Stimulated activated CD4-positive, alpha-beta T cell treated with anti-CD3 and anti-CD28 coated beads, Interleukin-1b, Interleukin-23, amount 100 ng/mL, for 48 hours (primary cell): ENCODE data around the gene GPR35.
A peak's percentile ranks its signal among the peaks of the same experiment; 100 is the strongest.

Experiments
- DNase-seq: peaks from one replicate; pipeline ENCODE4 v3.0.0-alpha.2; 2020

Gene GPR35, protein sequence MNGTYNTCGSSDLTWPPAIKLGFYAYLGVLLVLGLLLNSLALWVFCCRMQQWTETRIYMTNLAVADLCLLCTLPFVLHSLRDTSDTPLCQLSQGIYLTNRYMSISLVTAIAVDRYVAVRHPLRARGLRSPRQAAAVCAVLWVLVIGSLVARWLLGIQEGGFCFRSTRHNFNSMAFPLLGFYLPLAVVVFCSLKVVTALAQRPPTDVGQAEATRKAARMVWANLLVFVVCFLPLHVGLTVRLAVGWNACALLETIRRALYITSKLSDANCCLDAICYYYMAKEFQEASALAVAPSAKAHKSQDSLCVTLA

GRCh38 chr2:240624950-240625621 is at the start of gene GPR35:
Gene GPR35 (plus strand): TSS chr2:240625480. CDS start chr2:240629953, 4,473 bp downstream.
- peak; percentile 87 for DNase-seq

- no peak for DNase-seq
These were observed 49.2 kb upstream of the GPR35 start for GRCh38 chr2:240576036-240576435.

DNA sequence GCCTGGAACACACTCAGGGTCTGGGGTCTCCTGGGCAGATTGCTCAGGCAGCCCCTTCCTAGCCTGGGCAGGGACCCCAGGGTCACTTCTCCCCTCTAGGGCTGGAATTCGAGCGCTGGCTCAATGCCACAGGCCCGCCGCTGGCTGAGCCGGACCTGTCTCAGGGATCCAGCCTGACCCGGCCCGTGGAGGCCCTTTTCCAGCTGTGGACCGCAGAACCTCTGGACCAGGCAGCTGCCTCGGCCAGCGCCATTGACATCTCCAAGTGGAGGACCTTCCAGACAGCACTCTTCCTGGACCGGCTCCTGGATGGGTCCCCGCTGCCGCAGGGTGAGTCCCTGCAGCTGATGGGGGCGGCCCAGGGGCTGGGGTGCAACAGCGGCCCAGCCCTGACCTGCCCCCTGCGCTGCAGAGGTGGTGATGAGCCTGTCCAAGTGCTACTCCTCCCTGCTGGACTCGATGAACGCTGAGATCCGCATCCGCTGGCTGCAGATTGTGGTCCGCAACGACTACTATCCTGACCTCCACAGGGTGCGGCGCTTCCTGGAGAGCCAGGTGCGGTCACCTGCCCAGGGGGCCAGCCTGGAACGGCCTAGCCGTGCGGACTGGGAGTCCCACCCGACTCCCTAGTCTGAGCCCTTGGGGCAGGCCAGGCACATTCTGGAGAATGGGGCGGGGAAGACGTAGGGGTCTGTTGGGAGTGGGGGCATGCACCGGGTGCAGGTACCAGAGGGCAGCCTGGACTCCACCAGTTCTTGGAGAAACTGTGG is 48.7 kb upstream of the GPR35 start:
- no peak for DNase-seq

DNA sequence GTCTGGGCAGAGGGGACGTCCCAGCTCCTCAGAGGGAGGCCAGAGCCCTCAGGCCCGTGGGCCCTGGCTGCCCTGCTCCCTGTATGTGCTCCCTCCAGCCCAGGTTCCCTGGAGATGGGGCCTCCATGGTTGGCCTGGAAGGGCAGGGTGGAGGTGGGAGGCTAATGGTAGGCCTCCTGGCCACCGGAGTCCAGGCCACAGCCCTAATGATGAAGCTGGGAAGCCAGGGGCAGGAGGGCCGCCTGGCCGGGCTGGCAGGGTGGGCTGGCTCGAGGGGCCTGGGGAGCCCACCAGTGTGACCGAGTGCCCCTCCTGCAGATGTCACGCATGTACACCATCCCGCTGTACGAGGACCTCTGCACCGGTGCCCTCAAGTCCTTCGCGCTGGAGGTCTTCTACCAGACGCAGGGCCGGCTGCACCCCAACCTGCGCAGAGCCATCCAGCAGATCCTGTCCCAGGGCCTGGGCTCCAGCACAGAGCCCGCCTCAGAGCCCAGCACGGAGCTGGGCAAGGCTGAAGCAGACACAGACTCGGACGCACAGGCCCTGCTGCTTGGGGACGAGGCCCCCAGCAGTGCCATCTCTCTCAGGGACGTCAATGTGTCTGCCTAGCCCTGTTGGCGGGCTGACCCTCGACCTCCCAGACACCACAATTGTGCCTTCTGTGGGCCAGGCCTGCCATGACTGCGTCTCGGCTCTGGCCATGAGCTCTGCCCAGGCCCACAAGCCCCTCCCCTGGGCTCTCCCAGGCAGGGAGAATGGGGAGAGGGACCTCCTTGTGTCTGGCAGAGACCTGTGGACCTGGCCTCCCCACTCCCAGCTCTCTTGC is 47.8 kb upstream of the GPR35 start:
- DNase-seq: no peak

GRCh38 chr2:240578110-240578450 is 47.2 kb upstream of the GPR35 start:
- no peak for DNase-seq

DNA sequence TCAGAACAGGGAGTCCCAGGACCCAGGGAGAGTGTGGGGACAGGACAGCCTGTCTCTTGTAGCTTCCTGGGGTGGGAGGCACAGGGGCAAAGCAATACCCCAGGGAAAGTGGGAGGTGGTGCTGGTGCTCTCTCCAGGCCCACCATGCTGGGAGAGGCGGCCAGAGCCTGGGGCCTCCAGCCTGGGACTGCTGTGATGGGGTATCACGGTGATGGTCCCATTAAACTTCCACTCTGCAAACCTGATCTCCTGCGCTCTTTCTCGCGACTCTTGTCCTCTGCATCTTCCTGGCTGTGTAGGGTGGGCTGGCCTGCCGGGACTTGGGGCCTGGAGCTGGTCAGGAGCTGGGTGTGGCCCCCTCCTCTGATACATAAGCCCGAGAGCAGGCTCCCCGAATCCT is 46.8 kb upstream of the GPR35 start:
- no peak for DNase-seq

DNA sequence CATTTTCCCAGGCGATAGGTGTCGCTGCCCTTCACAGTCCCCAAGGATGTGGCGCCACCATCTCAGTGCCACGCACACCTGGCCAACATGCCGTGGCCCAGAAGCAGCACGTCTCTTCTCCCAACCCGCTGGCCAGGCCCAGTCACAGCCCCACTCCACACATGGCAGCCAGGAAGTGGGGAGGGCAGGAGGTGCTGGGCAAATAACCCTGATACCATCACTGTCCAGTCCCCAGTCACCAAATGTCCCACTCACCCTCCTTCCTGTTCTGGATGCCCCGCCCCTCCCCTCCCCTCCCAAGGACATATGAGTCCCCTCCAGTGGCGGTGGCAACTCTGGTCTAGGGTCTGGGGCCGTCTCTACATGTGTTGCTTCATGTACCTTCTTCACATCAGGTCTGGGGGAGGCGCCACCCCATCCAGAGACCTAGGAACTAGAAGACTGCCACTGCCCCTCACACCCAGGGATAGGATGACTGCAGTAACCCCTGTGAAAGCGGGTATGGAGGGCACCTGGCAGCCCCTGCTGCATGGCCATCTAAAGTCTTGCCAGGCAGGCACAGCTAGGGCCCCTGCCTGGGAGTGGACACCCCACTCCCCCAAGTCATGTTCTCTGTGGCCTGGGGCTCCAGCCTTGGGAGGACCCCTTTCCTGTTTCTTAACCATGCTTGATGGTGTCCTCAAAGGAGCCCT is 46.1 kb upstream of the GPR35 start:
- no peak for DNase-seq

DNA sequence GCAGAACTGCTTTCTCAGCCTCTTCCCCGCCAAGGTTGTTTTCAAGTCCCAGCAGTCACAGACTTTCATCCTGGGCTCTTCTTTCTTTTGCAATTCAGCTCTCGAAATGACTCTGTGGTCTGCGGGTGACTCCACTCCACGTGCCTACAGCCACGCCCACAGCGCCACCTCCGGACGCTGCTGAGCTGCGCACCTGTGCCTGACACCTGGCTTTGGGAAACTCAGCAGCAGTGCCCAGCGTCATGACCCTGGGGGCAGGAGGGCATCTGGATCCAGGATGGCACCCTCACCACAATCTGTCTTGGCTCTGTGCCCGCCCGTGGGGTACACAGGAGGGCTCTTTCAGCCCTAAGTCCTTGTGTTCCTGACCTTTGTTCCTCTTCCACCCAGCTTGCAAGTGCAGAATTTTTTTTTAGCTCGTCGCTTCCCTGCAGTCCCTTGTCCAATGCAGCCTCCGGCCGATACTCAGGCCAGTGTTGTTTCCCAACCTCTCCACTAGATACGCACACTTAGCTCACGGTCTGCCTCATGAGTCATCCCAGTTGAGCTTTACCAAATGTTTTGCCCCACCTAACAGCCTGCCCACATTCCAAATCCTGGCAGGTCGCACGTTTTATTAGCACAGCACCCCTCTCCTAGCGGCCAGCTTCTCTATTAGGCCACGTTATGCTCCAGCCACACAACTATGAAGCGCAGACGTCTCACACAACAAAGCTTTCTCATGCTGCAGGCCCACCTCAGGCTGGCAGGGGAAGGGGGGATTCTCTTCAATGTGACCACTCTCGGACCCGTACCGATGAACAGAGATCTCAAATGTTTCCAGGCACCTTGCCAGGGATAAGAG is 45.3 kb upstream of the GPR35 start:
- DNase-seq: peak; percentile 81

- no peak for DNase-seq
These were observed 43.5 kb upstream of the GPR35 start for GRCh38 chr2:240581811-240582210.

GRCh38 chr2:240582781-240583180 is 42.5 kb upstream of the GPR35 start:
- no peak for DNase-seq

- no peak for DNase-seq
These were observed 41.5 kb upstream of the GPR35 start for GRCh38 chr2:240583774-240584173.

DNA sequence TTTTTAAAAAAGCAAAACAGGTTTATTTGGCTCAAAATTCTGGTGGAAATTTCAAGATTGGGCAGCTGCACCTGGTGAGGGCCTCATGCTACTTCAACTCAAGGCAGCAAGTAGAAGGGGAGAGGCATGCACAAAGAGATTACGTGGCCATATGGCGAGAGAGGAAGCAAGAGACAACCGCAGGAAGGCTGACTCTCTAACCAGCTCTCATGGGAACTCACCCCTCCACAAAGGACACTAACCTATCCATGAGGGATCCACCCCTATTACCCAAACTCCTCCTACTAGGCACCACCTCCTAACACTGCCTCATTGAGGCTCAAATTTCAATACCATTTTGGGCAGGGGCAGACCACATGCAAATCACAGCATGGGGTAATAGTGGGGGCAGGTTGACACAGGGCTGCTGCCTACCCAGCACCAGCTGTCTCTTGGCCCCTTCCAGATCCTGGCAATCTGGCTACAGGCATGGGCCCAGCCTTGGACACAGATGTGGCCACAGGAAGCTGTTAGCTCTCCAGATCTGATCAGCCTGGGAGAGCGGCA is 40.7 kb upstream of the GPR35 start:
- DNase-seq: no peak

GRCh38 chr2:240585101-240585500 is 40.2 kb upstream of the GPR35 start:
- DNase-seq: no peak

DNA sequence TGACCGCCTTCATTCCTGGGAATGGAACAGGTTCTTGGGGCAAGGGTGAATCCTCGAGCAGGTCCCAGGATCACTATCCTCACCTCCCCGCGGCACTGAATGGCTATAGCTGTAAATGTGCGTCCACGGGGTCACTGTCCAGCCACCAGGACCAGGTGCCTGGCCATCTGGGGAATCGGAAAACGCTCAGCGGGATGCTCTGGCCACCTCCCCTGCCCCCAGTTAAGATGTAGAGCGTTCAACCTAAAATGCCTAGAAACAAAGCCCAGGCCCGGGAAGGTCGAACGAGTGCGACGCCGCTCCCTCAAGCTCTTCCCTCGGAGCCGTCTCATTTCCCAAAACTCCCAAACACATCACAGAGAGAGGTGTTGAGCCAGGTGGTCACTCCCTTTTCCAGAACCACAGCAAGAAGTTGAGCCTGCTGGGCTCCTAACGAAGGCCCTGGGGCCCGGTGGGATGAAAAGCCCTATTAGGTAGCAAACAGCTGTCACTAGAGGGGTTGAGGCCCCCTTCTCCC is 39.5 kb upstream of the GPR35 start:
- DNase-seq: no peak

- peak; percentile 96 for DNase-seq
These were observed 38.9 kb upstream of the GPR35 start, which contains the start of gene CAPN10 for GRCh38 chr2:240586198-240586918. Gene CAPN10 (plus strand): TSS chr2:240586734. CDS start chr2:240586912, 178 bp downstream.

DNA sequence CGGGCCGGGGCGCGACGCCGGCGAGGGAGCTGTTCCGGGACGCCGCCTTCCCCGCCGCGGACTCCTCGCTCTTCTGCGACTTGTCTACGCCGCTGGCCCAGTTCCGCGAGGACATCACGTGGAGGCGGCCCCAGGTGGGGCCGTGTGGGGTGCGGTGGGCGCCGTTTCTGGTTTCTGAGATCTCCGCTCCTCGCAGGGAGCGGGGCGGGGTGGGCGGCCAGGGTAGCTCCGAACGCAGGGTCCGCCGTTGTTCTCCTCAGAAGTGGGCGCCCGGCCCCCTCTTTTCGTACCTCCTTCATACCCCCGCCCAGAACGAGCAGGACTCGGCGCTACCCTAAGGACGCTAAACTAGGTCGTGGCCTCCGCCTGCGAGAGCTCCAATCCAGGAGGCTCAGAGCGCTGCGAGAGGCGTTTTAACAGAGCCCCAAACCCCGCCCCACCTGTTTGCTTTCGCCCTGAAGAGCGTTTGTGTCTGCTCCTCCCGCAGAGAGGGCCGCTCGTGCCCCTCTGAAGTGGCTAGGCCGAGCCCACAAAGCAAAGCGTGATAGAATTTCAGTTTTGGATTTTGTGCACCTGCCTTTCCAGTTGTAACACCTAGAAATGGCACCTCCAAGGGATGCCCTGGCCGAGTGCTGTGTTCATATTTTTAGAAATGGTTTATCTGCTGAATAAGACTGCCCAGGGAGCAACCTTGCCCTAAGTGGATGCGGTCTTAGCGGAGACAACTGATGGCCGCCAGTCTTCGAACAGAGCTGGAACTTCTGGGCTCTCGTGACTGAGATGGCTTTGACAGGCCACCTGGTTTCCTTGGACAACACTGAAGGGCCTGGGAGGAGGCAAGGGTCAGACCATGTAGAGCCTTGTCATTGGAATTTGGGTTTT is 38.1 kb upstream of the GPR35 start:
- peak; percentile 54 for DNase-seq

GRCh38 chr2:240588006-240588655 is 37.1 kb upstream of the GPR35 start:
- no peak for DNase-seq

GRCh38 chr2:240588669-240589068 is 36.6 kb upstream of the GPR35 start:
- no peak for DNase-seq
